ENCODE data around the gene GPI.
"Not testable (repeated sequence)": the region's sequence is repeated elsewhere in the genome, so short reads cannot be mapped to it uniquely, and the experiment has no call there.

The GPI gene

GRCh38 chr19:34366738-34367623 lies 2.0 kb downstream of the GPI start:
- DNase-seq (ENCODE audit: extremely low read depth in 1 of 2, low read depth in 1 of 2): no peak

GRCh38 chr19:34367624-34367957 lies 2.6 kb downstream of the GPI start:
- no peak for DNase-seq (ENCODE audit: extremely low read depth in 1 of 2, low read depth in 1 of 2)

- DNase-seq (ENCODE audit: extremely low read depth in 1 of 2, low read depth in 1 of 2): no peak
These were observed 3.3 kb downstream of the GPI start for GRCh38 chr19:34368338-34368737.

- DNase-seq (ENCODE audit: extremely low read depth in 1 of 2, low read depth in 1 of 2): not testable (repeated sequence)
These were observed 4.2 kb downstream of the GPI start for GRCh38 chr19:34369166-34369565.

- DNase-seq (ENCODE audit: extremely low read depth in 1 of 2, low read depth in 1 of 2): no peak
These were observed 5.1 kb downstream of the GPI start for GRCh38 chr19:34370117-34370516.

- no peak for DNase-seq (ENCODE audit: extremely low read depth in 1 of 2, low read depth in 1 of 2)
These were observed 6.0 kb downstream of the GPI start for GRCh38 chr19:34370983-34371382.

- no peak for DNase-seq (ENCODE audit: extremely low read depth in 1 of 2, low read depth in 1 of 2)
These were observed 8.7 kb downstream of the GPI start for GRCh38 chr19:34373601-34374288.

GRCh38 chr19:34375598-34375997 lies 10.6 kb downstream of the GPI start:
- no peak for DNase-seq (ENCODE audit: extremely low read depth in 1 of 2, low read depth in 1 of 2)

GRCh38 chr19:34380639-34381241 lies 15.7 kb downstream of the GPI start:
- no peak for DNase-seq (ENCODE audit: extremely low read depth in 1 of 2, low read depth in 1 of 2)

GRCh38 chr19:34381399-34382251 lies 16.6 kb downstream of the GPI start:
- no peak for DNase-seq (ENCODE audit: extremely low read depth in 1 of 2, low read depth in 1 of 2)

- no peak for DNase-seq (ENCODE audit: extremely low read depth in 1 of 2, low read depth in 1 of 2)
These were observed 17.5 kb downstream of the GPI start for GRCh38 chr19:34382471-34382870.

- no peak for DNase-seq (ENCODE audit: extremely low read depth in 1 of 2, low read depth in 1 of 2)
These were observed 18.6 kb downstream of the GPI start for GRCh38 chr19:34383599-34383998.

GRCh38 chr19:34386645-34387445 lies 21.8 kb downstream of the GPI start:
- DNase-seq (ENCODE audit: extremely low read depth in 1 of 2, low read depth in 1 of 2): no peak

- DNase-seq (ENCODE audit: extremely low read depth in 1 of 2, low read depth in 1 of 2): no peak
These were observed 22.4 kb downstream of the GPI start for GRCh38 chr19:34387446-34387810.

GRCh38 chr19:34388745-34389144 lies 23.7 kb downstream of the GPI start:
- DNase-seq (ENCODE audit: extremely low read depth in 1 of 2, low read depth in 1 of 2): not testable (repeated sequence)

- no peak for DNase-seq (ENCODE audit: extremely low read depth in 1 of 2, low read depth in 1 of 2)
These were observed 26.8 kb downstream of the GPI start for GRCh38 chr19:34391813-34392212.

- no peak for DNase-seq (ENCODE audit: extremely low read depth in 1 of 2, low read depth in 1 of 2)
These were observed 28.0 kb downstream of the GPI start for GRCh38 chr19:34393031-34393430.

- no peak for DNase-seq (ENCODE audit: extremely low read depth in 1 of 2, low read depth in 1 of 2)
These were observed 28.6 kb downstream of the GPI start for GRCh38 chr19:34393629-34394028.

- DNase-seq (ENCODE audit: extremely low read depth in 1 of 2, low read depth in 1 of 2): no peak
These were observed 32.9 kb downstream of the GPI start for GRCh38 chr19:34397853-34398252.

- no peak for DNase-seq (ENCODE audit: extremely low read depth in 1 of 2, low read depth in 1 of 2)
These were observed 34.9 kb downstream of the GPI start for GRCh38 chr19:34399886-34400285.
